PC-9 (cell line): ENCODE results near the gene SLC28A1. TPM values are rescaled to one million over a fixed set of nuclear protein-coding genes. Genes with fewer than 3 reads are reported as not detected.
A peak's percentile ranks its signal among the peaks of the same experiment; 100 is the strongest.

Source experiments
- BruUV-seq: library from RNA; stranded (reverse); fragments of 400-500 nt; replicated peaks from 2 replicates; lab custom pipeline; 2021; lab: Mats Ljungman, UMichigan
- CTCF ChIA-PET: fragments of 300-600 bp; sonication (Branson Sonifier 250); formaldehyde crosslinking; loops from one replicate; lab custom pipeline; 2022; ENCODE audit warnings: antibody characterized with exemption; lab: Charles Lee
- POLR2A ChIA-PET: fragments of 300-600 bp; sonication (Branson Sonifier 250); formaldehyde crosslinking; loops from one replicate; lab custom pipeline; 2022; ENCODE audit warnings: antibody characterized with exemption; ENCODE audit not compliant: unreplicated experiment; lab: Charles Lee
- DNase-seq, 2 experiments: peaks; one replicate each; pipeline versions ENCODE4 v3.0.0 to v3.0.0-alpha.2; 2015 to 2022; ENCODE audit warnings: mixed read lengths in 1 of 2
- H2AFZ ChIP-seq: fragments of 200-600 bp; sonication (generic); 2 replicates; pipeline ENCODE4 v1.8.1; 2017; ENCODE audit warnings: antibody characterized with exemption
- H3F3A ChIP-seq: fragments of 200-600 bp; sonication (generic); 2 replicates; pipeline ENCODE4 v1.8.1; 2017; ENCODE audit warnings: antibody characterized with exemption, mild to moderate bottlenecking, low read depth; ENCODE audit not compliant: insufficient read depth
- H3K27ac ChIP-seq: fragments of 200-600 bp; sonication (generic); 2 replicates; pipeline ENCODE4 v1.6.1; 2016; ENCODE audit warnings: mixed run types
- H3K27me3 ChIP-seq: fragments of 200-600 bp; sonication (generic); 2 replicates; pipeline ENCODE4 v1.6.1; 2016; ENCODE audit warnings: low read depth, mixed run types; ENCODE audit not compliant: insufficient read depth
- H3K36me3 ChIP-seq: fragments of 200-600 bp; sonication (generic); 2 replicates; pipeline ENCODE4 v1.6.1; 2016; ENCODE audit warnings: low read depth, mixed run types
- H3K4me1 ChIP-seq: fragments of 200-600 bp; sonication (generic); replicated peaks from 2 replicates; pipeline ENCODE4 v1.6.1; 2016; ENCODE audit warnings: mixed run types; ENCODE audit not compliant: insufficient read depth
- H3K4me2 ChIP-seq: fragments of 200-600 bp; sonication (generic); 2 replicates; pipeline ENCODE4 v1.6.1; 2017; ENCODE audit warnings: mixed run types
- H3K4me3 ChIP-seq: fragments of 200-600 bp; sonication (generic); 2 replicates; pipeline ENCODE4 v1.6.1; 2016; ENCODE audit warnings: mixed run types
- H3K79me2 ChIP-seq: fragments of 200-600 bp; sonication (generic); 2 replicates; pipeline ENCODE4 v1.6.1; 2017; ENCODE audit warnings: low read depth, mixed run types
- H3K9me2 ChIP-seq: fragments of 200-600 bp; sonication (generic); 2 replicates; pipeline ENCODE4 v1.8.1; 2017; ENCODE audit warnings: mild to moderate bottlenecking; ENCODE audit not compliant: insufficient read depth
- H3K9me3 ChIP-seq: fragments of 200-600 bp; sonication (generic); 2 replicates; pipeline ENCODE4 v1.8.1; 2016; ENCODE audit warnings: low read depth; ENCODE audit not compliant: insufficient read depth
- H4K20me1 ChIP-seq: fragments of 200-600 bp; sonication (generic); 2 replicates; pipeline ENCODE4 v1.8.1; 2017; ENCODE audit not compliant: insufficient read depth
- EZH2 ChIP-seq: fragments of 200-600 bp; sonication (generic); IDR thresholded peaks from 2 replicates; pipeline ENCODE4 v1.8.0; 2017; ENCODE audit warnings: antibody characterized with exemption, low read depth
- intact Hi-C: fragments of 100-400 bp; cut with micrococcal nuclease; formaldehyde crosslinking; loops from one replicate; pipeline ENCODE4 v1.10.0; 2022; ENCODE audit not compliant: unreplicated experiment
- total RNA-seq: library from RNA; stranded (reverse); gene quantifications from 2 replicates; pipeline ENCODE4 v1.2.3, GENCODE V29; 2021
- TF ChIP-seq, protein P1 (sequence below): fragments of 200-600 bp; sonication (generic); conservative IDR thresholded peaks from 2 replicates; pipeline ENCODE4 v1.6.1; 2017; ENCODE audit warnings: mixed run types, antibody characterized with exemption, mild to moderate bottlenecking, moderate library complexity

Gene SLC28A1
- total RNA-seq, 1 experiment from 2014 or later: 0.70 TPM

DNA sequence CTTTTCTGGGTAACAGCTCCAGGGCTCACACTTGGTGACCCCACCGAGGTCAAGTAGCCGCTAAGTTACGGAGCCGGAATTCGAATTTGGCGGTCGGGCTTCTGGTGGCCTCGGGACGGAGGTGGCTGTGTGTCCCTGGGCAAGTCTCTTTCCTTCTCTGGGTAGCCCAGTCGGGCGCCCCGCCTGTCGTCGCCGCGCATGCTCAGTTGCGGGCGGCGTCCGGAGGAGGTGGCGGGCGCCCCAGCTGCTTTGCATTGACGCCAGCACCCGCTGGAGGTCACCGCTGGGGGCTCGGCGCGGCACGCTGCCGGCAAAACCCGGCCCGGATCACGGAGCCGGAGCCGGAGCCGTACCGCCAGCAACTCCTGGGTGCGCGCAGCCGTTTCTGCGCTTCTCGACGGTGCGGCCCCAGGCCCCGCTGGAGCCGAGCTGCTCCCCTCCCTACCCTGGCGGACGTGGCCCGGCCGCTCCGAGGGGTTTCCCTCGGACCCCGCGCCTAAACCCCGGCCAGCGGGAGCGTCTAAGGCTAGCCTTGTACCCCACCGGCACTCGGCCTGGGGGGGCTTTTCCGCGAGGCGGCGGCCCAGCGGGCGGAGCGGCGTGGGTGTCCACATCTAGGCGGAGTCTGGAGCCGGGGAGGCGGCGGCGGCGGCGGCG is 96.7 kb downstream of the SLC28A1 start:
- Histone ChIP-seq H4K20me1 (peaks cover 20% of the 10 kb centered on the region), H3K27me3 (no peaks in the 10 kb centered on the region), H3K9me2 (no peaks in the 10 kb centered on the region), H3K36me3 (no peaks in the 10 kb centered on the region), H3K79me2 (peaks cover 41% of the 10 kb centered on the region), H3K4me3 (peak overlapping the region; percentile 69), H3K9me3 (no peaks in the 10 kb centered on the region), H2AFZ (peak overlapping the region; percentile 94), H3K4me2 (peak overlapping the region; percentile 96), H3K27ac (peak overlapping the region; percentile 63), H3F3A (peaks cover 6% of the 10 kb centered on the region; the same call in 1 of the 2 replicates), H3K4me1 (peaks cover 29% of the 10 kb centered on the region)
- TF ChIP-seq, protein P1, sequence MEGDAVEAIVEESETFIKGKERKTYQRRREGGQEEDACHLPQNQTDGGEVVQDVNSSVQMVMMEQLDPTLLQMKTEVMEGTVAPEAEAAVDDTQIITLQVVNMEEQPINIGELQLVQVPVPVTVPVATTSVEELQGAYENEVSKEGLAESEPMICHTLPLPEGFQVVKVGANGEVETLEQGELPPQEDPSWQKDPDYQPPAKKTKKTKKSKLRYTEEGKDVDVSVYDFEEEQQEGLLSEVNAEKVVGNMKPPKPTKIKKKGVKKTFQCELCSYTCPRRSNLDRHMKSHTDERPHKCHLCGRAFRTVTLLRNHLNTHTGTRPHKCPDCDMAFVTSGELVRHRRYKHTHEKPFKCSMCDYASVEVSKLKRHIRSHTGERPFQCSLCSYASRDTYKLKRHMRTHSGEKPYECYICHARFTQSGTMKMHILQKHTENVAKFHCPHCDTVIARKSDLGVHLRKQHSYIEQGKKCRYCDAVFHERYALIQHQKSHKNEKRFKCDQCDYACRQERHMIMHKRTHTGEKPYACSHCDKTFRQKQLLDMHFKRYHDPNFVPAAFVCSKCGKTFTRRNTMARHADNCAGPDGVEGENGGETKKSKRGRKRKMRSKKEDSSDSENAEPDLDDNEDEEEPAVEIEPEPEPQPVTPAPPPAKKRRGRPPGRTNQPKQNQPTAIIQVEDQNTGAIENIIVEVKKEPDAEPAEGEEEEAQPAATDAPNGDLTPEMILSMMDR: no peak; the same call in 1 of the 2 replicates
- TF ChIP-seq EZH2: no peak
- POLR2A ChIA-PET: interaction anchor here (0.5 to 0.7 kb wide), 3 partner anchors 18 to 227 kb away, joined by 4 to 9 read pairs (median 5); no protein-coding TSS in a partner anchor
- DNase-seq: peak; percentile 87 to 97
- CTCF ChIA-PET: interaction anchor here (0.7 to 1.0 kb wide), 3 partner anchors 26 to 810 kb away, joined by 5 to 7 read pairs (median 6); no protein-coding TSS in a partner anchor
- BruUV-seq: no TSS peak
- intact Hi-C loops: loop anchor here (1.0 to 5.0 kb wide), 2 partner anchors 69 to 379 kb away; partner anchors contain the start of gene ZSCAN2

DNA sequence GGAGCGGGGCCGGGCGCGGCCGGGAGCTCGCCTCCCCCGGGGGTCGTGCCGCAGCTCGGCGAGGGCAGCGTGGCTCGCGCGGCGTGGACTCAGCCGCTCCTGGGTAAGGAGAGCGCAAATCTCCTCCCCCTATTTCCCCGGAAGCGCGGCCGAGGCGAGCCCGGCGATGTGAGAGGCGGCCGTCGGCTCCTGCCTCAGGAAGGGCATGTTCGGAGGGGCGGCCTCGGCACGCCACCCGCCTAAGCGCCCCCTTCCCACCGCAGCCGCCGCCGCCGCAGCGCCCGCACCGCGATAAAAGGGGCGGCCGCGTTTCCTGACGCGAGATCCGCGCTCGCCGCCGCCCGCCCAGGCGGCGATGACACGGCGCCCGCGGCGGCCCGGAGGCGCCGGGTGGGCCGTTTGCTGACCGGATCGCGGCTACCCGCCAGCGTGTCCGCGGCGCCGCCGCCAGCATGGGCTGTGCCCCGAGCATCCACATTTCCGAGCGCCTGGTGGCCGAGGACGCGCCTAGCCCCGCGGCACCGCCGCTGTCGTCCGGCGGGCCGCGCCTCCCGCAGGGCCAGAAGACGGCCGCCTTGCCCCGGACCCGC is 97.3 kb downstream of the SLC28A1 start, which contains the start of gene PDE8A:
TSS of gene PDE8A (plus strand) at position 146 of the 590 bp plus-strand sequence. CDS start at position 453, 307 bp downstream.
- H3K79me2 ChIP-seq: peaks cover 47% of the 10 kb centered on the region
- BruUV-seq: no TSS peak
- ChIA-PET CTCF (no interaction called here), POLR2A (no interaction called here)
- DNase-seq: no peak
- no peaks in the 10 kb centered on the region for H3K9me2 ChIP-seq
- peaks cover 20% of the 10 kb centered on the region for H4K20me1 ChIP-seq
- H3K4me3 ChIP-seq: peak within 1 kb of the TSS; percentile 69
- intact Hi-C loops: loop anchor here (1.0 to 5.0 kb wide), 3 partner anchors 27 to 380 kb away; partner anchors contain the start of gene ZSCAN2
- peak within 1 kb of the TSS; percentile 63 for H3K27ac ChIP-seq
- no peaks in the 10 kb centered on the region for H3K9me3 ChIP-seq
- peaks cover 6% of the 10 kb centered on the region; the same call in 1 of the 2 replicates for H3F3A ChIP-seq
- H3K36me3 ChIP-seq: no peaks in the 10 kb centered on the region
- H3K4me2 ChIP-seq: peak within 1 kb of the TSS; percentile 96
- peak within 1 kb of the TSS; percentile 94 for H2AFZ ChIP-seq
- H3K4me1 ChIP-seq: peaks cover 29% of the 10 kb centered on the region
- TF ChIP-seq, protein P1: no peak
- TF ChIP-seq EZH2: no peak
- H3K27me3 ChIP-seq: no peaks in the 10 kb centered on the region

DNA sequence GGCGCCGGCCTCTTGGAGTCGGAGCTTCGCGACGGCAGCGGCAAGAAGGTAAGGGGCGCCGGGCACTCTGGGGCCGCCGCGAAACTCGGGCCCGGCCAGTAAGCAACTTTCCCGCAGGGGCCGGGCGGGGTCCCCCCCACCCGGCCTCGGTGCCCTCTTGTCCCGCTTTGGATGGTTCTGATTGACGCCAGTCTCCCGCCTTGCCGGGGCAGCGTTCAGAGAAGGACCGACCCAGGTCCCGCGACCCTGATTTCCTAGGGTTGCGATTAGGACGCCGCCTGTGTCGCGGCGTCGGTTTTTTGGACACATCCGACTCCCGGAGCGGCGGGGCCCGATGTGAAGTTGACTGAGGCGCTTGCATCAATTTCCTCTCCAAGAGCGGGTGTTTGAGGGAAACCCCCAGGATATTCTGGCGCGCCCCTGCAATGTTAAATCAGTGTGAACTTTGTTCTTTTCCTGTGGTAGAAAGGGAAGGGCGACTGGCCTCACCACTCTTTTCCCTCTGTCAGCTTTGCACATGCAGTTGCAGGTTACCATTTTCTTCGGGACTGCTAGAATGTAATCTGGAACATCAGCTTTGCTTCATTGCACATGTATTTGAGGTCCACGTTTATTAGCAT is 97.9 kb downstream of the SLC28A1 start:
- H3K4me3 ChIP-seq: peak overlapping the region; percentile 69
- peak overlapping the region; percentile 96 for H3K4me2 ChIP-seq
- ChIA-PET CTCF (interaction anchor here (0.6 to 0.9 kb wide), 2 partner anchors 40 to 70 kb away, joined by 3 to 4 read pairs; no protein-coding TSS in a partner anchor), POLR2A (interaction anchor here (0.6 to 0.7 kb wide), 2 partner anchors 46 to 132 kb away, joined by 4 read pairs; no protein-coding TSS in a partner anchor)
- 0 out of 2 replicates have a peak overlapping the region, but pooled peaks have one; percentile 27 for H3K27ac ChIP-seq
- H4K20me1 ChIP-seq: peaks cover 20% of the 10 kb centered on the region
- H3K9me2 ChIP-seq: no peaks in the 10 kb centered on the region
- H3F3A ChIP-seq: peaks cover 6% of the 10 kb centered on the region; the same call in 1 of the 2 replicates
- TF ChIP-seq, protein P1: no peak
- TF ChIP-seq EZH2: no peak
- intact Hi-C loops: loop anchor here (2.0 to 5.0 kb wide), 2 partner anchors 28 to 380 kb away; partner anchors contain the start of gene ZSCAN2
- peak overlapping the region; percentile 85 for H2AFZ ChIP-seq
- H3K27me3 ChIP-seq: no peaks in the 10 kb centered on the region
- peaks cover 53% of the 10 kb centered on the region for H3K79me2 ChIP-seq
- peak in 1 of 2 experiments; percentile 20 for DNase-seq
- H3K9me3 ChIP-seq: no peaks in the 10 kb centered on the region
- H3K36me3 ChIP-seq: no peaks in the 10 kb centered on the region
- BruUV-seq: TSS peak; percentile 21
- peaks cover 29% of the 10 kb centered on the region for H3K4me1 ChIP-seq
